HCT116 (cell line): ENCODE results near the gene TBXAS1. TPM values are rescaled to one million over a fixed set of nuclear protein-coding genes. Genes with fewer than 3 reads are reported as not detected.
A peak's percentile ranks its signal among the peaks of the same experiment; 100 is the strongest.

Experiments used
- ATAC-seq: fragments of 200-7000 bp; cut with Tn5 transposase; 2 replicates; pipeline ENCODE4 v1.9.1; 2020; ENCODE audit warnings: mild to moderate bottlenecking, moderate library complexity
- BruUV-seq: library from RNA; stranded (reverse); fragments of 400-500 nt; replicated peaks from 2 replicates; lab custom pipeline; 2021; lab: Mats Ljungman, UMichigan
- CTCF ChIA-PET: fragments of 300-600 bp; sonication (Branson Sonifier 250); formaldehyde crosslinking; loops from one replicate; lab custom pipeline; 2021; ENCODE audit warnings: antibody characterized with exemption; lab: Charles Lee
- POLR2A ChIA-PET: fragments of 300-600, 350-600 bp; sonication (Branson Sonifier 250); formaldehyde crosslinking; loops from one replicate; lab custom pipeline; 2021; ENCODE audit warnings: antibody characterized with exemption; lab: Charles Lee
- RAD21 ChIA-PET, 2 experiments: fragments of 300-600 bp; sonication (Branson Sonifier 250); formaldehyde crosslinking; loops; one replicate each; lab custom pipeline; 2023; ENCODE audit warnings: low total read pairs in 2 of 2; ENCODE audit not compliant: uncharacterized antibody in 2 of 2, unreplicated experiment in 2 of 2, low non-redundant PET in 1 of 2; lab: Charles Lee
- DNase-seq: peaks from one replicate; pipeline ENCODE4 v3.0.0-alpha.2; 2010; ENCODE audit warnings: low read depth, low spot score
- H2AFZ ChIP-seq: fragments of 200-600 bp; shearing (Covaris generic), sonication (generic); 2 replicates; pipeline ENCODE4 v1.6.1; 2017; ENCODE audit warnings: low read depth, mixed run types, mixed read lengths, antibody characterized with exemption, low read length; ENCODE audit not compliant: poor library complexity, severe bottlenecking
- H3K27ac ChIP-seq: 2 replicates; pipeline ENCODE4 v1.5.1; 2012; ENCODE audit warnings: low read depth, low read length
- H3K27me3 ChIP-seq: fragments of 200-600 bp; sonication (generic); 2 replicates; pipeline ENCODE4 v1.6.1; 2016; ENCODE audit warnings: mixed run types, low read length, mixed read lengths; ENCODE audit not compliant: insufficient read depth
- H3K36me3 ChIP-seq, 2 experiments: fragments of 200-500 bp in 1 of 2; fragments of 200-600 bp in 1 of 2; sonication (Bioruptor generic) in 1 of 2; sonication (generic) in 1 of 2; 2 replicates each; pipeline versions ENCODE4 v1.5.1 to v1.6.1; 2014 to 2016; ENCODE audit warnings: low read length in 2 of 2, inconsistent platforms in 1 of 2, mixed read lengths in 1 of 2, mixed run types in 1 of 2; ENCODE audit not compliant: insufficient read depth in 2 of 2, control insufficient read depth in 1 of 2
- H3K4me1 ChIP-seq, 2 experiments: fragments of 200-600 bp in 1 of 2; sonication (generic) in 1 of 2; 2 replicates each; pipeline versions ENCODE4 v1.5.1 to v1.6.1; 2012 to 2017; ENCODE audit warnings: low read length in 2 of 2, inconsistent platforms in 1 of 2, mild to moderate bottlenecking in 1 of 2, mixed read lengths in 1 of 2, mixed run types in 1 of 2, moderate library complexity in 1 of 2; ENCODE audit not compliant: insufficient read depth in 2 of 2, control insufficient read depth in 1 of 2
- H3K4me2 ChIP-seq: fragments of 200-600 bp; sonication (generic); 2 replicates; pipeline ENCODE4 v1.6.1; 2017; ENCODE audit warnings: mixed run types, low read length, mixed read lengths
- H3K4me3 ChIP-seq, 2 experiments: fragments of 200-600 bp in 1 of 2; sonication (generic) in 1 of 2; replicated peaks in 1 of 2; 2 replicates each; pipeline ENCODE4 v1.5.1; 2011 to 2016; ENCODE audit warnings: low read length in 2 of 2, control low read depth in 1 of 2, low read depth in 1 of 2, mild to moderate bottlenecking in 1 of 2, mixed read lengths in 1 of 2, mixed run types in 1 of 2
- H3K79me2 ChIP-seq: fragments of 200-600 bp; sonication (generic); 2 replicates; pipeline ENCODE4 v1.6.1; 2017; ENCODE audit warnings: mild to moderate bottlenecking, mixed run types, low read length, moderate library complexity, mixed read lengths; ENCODE audit not compliant: insufficient read depth
- H3K9ac ChIP-seq: fragments of 200-600 bp; sonication (generic); 2 replicates; pipeline ENCODE4 v1.6.1; 2016; ENCODE audit warnings: low read length, mixed read lengths
- H3K9me2 ChIP-seq: fragments of 200-600 bp; sonication (generic), shearing (Covaris generic); 2 replicates; pipeline ENCODE4 v1.6.1; 2017; ENCODE audit warnings: mixed run types, mild to moderate bottlenecking, moderate library complexity; ENCODE audit not compliant: insufficient read depth
- H3K9me3 ChIP-seq, 2 experiments: fragments of 200-500 bp in 1 of 2; fragments of 200-600 bp in 1 of 2; sonication (Bioruptor generic) in 1 of 2; sonication (generic) in 1 of 2; 2 replicates each; pipeline ENCODE4 v1.6.1; 2014 to 2017; ENCODE audit warnings: low read length in 2 of 2, mixed read lengths in 2 of 2, inconsistent platforms in 1 of 2, low read depth in 1 of 2, mild to moderate bottlenecking in 1 of 2, mixed run types in 1 of 2, moderate library complexity in 1 of 2; ENCODE audit not compliant: control insufficient read depth in 1 of 2, insufficient read depth in 1 of 2
- H4K20me1 ChIP-seq: fragments of 200-600 bp; sonication (generic), shearing (Covaris generic); 2 replicates; pipeline ENCODE4 v1.6.1; 2017; ENCODE audit warnings: mixed run types, mild to moderate bottlenecking, moderate library complexity; ENCODE audit not compliant: insufficient read depth
- CBX3 ChIP-seq: IDR thresholded peaks from 2 replicates; pipeline ENCODE4 v1.6.1; 2012; ENCODE audit warnings: low read depth
- ELF1 ChIP-seq: IDR thresholded peaks from 2 replicates; pipeline ENCODE4 v1.6.1; 2012; ENCODE audit warnings: low read depth, borderline replicate concordance
- EZH2phosphoT487 ChIP-seq: fragments of 200-600 bp; IDR thresholded peaks from 2 replicates; pipeline ENCODE4 v1.6.1; 2018; ENCODE audit warnings: antibody characterized with exemption, borderline replicate concordance
- FOSL1 ChIP-seq: IDR thresholded peaks from 2 replicates; pipeline ENCODE4 v1.6.1; 2012; ENCODE audit warnings: low read depth
- JUND ChIP-seq: IDR thresholded peaks from 2 replicates; pipeline ENCODE4 v1.6.1; 2012
- POLR2A ChIP-seq: IDR thresholded peaks from 2 replicates; pipeline ENCODE4 v1.7.0; 2011; ENCODE audit warnings: borderline replicate concordance; ENCODE audit not compliant: insufficient read depth, insufficient read length; ENCODE audit errors: extremely low read depth
- POLR2AphosphoS5 ChIP-seq: IDR thresholded peaks from 2 replicates; pipeline ENCODE4 v1.6.1; 2011; ENCODE audit warnings: mild to moderate bottlenecking, low read depth, low read length, moderate library complexity
- SIN3A ChIP-seq: IDR thresholded peaks from 2 replicates; pipeline ENCODE4 v1.6.1; 2012; ENCODE audit warnings: low read depth
- SP1 ChIP-seq: IDR thresholded peaks from 2 replicates; pipeline ENCODE4 v1.6.1; 2012; ENCODE audit warnings: low read depth
- SRF ChIP-seq: IDR thresholded peaks from 2 replicates; pipeline ENCODE4 v1.6.1; 2012; ENCODE audit warnings: low read depth
- YY1 ChIP-seq: IDR thresholded peaks from 2 replicates; pipeline ENCODE4 v1.6.1; 2011; ENCODE audit warnings: low read length, low read depth, moderate library complexity, mild to moderate bottlenecking; ENCODE audit not compliant: insufficient replicate concordance; ENCODE audit errors: extremely low read depth
- ZFX ChIP-seq: fragments of 450-650 bp; IDR thresholded peaks from 2 replicates; pipeline ENCODE4 v1.6.1; 2017
- ZNF274 ChIP-seq: fragments of 200-500 bp; sonication (Bioruptor generic); IDR thresholded peaks from 2 replicates; pipeline ENCODE4 v1.6.1; 2014; ENCODE audit warnings: mild to moderate bottlenecking, low read depth, low read length, inconsistent platforms
- intact Hi-C: fragments of 100-400 bp; cut with micrococcal nuclease; formaldehyde crosslinking; loops from 2 replicates; pipeline ENCODE4 v1.10.0; 2022
- total RNA-seq: library from RNA; stranded (reverse); gene quantifications from one replicate; pipeline ENCODE4 v1.2.1, GENCODE V29; 2021; ENCODE audit not compliant: unreplicated experiment
- TF ChIP-seq, protein P1 (sequence below): IDR thresholded peaks from 2 replicates; pipeline ENCODE4 v1.6.1; 2011; ENCODE audit warnings: mild to moderate bottlenecking, low read length, moderate library complexity; ENCODE audit not compliant: insufficient replicate concordance; ENCODE audit errors: extremely low read depth
- TF ChIP-seq, protein P2 (sequence below): IDR thresholded peaks from 2 replicates; pipeline ENCODE4 v1.6.1; 2012
- TF ChIP-seq, protein P3 (sequence below): IDR thresholded peaks from 2 replicates; pipeline ENCODE4 v1.6.1; 2012

Gene TBXAS1
- total RNA-seq, 1 experiment from 2014 or later: 1.4 TPM

DNA sequence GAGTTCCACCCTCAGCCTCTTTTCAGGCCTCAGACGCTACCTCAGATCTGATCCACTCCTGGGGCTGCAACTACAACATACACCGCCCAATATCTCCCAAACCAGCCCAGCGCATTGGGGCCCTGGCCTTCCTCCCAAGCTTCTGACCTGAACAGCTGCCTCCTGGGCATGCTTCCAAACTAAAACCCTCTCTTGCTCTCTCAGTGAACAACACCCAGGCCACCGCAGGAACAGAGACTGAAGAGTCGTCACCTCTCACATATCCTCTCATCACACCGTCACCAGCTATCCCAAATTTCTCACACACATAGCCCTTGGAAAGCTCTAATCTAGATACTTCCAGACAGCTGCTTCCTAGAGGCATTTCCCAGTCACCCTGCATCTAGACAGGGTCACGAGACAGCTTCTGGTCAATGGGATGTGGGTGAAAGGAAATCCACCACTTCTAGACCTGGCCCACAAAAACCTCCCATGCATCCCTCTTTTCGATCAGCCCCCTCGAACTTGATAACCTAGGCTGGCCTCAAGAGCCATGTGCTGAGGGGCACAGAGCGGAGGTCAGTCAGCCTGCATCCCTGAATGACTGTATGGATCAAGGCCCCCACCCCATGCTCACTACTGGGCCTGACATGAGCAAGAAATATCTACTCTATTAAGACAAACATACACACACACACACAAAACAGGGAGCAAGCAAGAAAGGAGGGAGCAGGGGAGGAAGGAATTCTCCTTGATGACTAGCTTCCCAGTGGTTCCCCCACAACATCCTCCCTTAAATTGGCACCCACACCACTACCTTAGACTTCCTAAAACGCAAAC, 231.9 kb downstream of the TBXAS1 start (continued):
- no peak for TF ChIP-seq SIN3A
- no peak for TF ChIP-seq POLR2AphosphoS5
- TF ChIP-seq, protein P1, sequence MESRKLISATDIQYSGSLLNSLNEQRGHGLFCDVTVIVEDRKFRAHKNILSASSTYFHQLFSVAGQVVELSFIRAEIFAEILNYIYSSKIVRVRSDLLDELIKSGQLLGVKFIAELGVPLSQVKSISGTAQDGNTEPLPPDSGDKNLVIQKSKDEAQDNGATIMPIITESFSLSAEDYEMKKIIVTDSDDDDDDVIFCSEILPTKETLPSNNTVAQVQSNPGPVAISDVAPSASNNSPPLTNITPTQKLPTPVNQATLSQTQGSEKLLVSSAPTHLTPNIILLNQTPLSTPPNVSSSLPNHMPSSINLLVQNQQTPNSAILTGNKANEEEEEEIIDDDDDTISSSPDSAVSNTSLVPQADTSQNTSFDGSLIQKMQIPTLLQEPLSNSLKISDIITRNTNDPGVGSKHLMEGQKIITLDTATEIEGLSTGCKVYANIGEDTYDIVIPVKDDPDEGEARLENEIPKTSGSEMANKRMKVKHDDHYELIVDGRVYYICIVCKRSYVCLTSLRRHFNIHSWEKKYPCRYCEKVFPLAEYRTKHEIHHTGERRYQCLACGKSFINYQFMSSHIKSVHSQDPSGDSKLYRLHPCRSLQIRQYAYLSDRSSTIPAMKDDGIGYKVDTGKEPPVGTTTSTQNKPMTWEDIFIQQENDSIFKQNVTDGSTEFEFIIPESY: no peak

DNA sequence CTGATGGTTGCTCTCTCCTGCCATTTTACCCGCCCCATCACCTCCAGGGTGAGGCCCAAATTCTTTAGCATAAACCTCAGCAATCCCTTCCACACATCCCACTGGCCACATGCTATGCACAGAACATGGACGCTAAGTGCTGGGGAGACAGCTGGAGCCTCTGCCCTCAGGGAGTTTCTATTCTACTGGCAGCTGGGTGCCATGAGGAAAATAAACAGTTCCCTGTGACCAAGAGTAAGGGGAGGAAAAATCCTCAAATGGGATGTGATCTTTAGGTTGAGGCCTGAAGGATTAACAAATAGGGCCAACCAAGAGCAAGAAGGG, 232.5 kb downstream of the TBXAS1 start:
- H3K27ac ChIP-seq: no peak overlapping the region
- H4K20me1 ChIP-seq: no peaks in the 10 kb centered on the region
- POLR2A ChIA-PET: no interaction called here
- no peaks in the 10 kb centered on the region for H3K9me2 ChIP-seq
- TF ChIP-seq ZNF274 (no peak), POLR2A (no peak), ZFX (no peak), CBX3 (no peak), JUND (no peak), SRF (no peak), EZH2phosphoT487 (no peak), YY1 (no peak), SP1 (no peak), ELF1 (no peak), FOSL1 (no peak)
- TF ChIP-seq, protein P2, sequence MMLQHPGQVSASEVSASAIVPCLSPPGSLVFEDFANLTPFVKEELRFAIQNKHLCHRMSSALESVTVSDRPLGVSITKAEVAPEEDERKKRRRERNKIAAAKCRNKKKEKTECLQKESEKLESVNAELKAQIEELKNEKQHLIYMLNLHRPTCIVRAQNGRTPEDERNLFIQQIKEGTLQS: no peak
- TF ChIP-seq, protein P3, sequence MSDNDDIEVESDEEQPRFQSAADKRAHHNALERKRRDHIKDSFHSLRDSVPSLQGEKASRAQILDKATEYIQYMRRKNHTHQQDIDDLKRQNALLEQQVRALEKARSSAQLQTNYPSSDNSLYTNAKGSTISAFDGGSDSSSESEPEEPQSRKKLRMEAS: no peak
- CTCF ChIA-PET: no interaction called here
- H3K9ac ChIP-seq: peak overlapping the region; percentile 66
- ATAC-seq: no peak
- H3K79me2 ChIP-seq: peaks cover 12% of the 10 kb centered on the region; the same call in 1 of the 2 replicates
- no peak for DNase-seq
- H3K4me1 ChIP-seq: peaks cover 25 to 54% of the 10 kb centered on the region in 2 experiments
- peak overlapping the region; percentile 92 for H3K4me2 ChIP-seq
- 0 out of 4 replicates have a peak, but pooled peaks cover 0 to 3% of the 10 kb centered on the region in 2 experiments for H3K36me3 ChIP-seq
- H3K9me3 ChIP-seq: no peaks in the 10 kb centered on the region
- intact Hi-C loops: loop anchor here (5.0 kb wide), 1 partner anchor 116 kb away; the partner anchor contains the start of gene KDM7A
- BruUV-seq: no TSS peak
- no peaks in the 10 kb centered on the region for H3K27me3 ChIP-seq
- RAD21 ChIA-PET: no interaction called here
- H3K4me3 ChIP-seq: peak overlapping the region; percentile 52 to 67
- H2AFZ ChIP-seq: no peak overlapping the region
